Activated T-helper 1 cell treated with anti-CD3 and anti-CD28 coated beads, Interleukin-2, amount 50 U/mL, for 16 hours (primary cell): Measurements from ENCODE around the gene ZNF618.

ENCODE experiments used
- DNase-seq, 2 donors: peaks; one replicate each; pipeline ENCODE4 v3.0.0-alpha.2; 2020; ENCODE audit warnings: low read depth in 1 of 2, low spot score in 1 of 2

ZNF618 gene

DNA sequence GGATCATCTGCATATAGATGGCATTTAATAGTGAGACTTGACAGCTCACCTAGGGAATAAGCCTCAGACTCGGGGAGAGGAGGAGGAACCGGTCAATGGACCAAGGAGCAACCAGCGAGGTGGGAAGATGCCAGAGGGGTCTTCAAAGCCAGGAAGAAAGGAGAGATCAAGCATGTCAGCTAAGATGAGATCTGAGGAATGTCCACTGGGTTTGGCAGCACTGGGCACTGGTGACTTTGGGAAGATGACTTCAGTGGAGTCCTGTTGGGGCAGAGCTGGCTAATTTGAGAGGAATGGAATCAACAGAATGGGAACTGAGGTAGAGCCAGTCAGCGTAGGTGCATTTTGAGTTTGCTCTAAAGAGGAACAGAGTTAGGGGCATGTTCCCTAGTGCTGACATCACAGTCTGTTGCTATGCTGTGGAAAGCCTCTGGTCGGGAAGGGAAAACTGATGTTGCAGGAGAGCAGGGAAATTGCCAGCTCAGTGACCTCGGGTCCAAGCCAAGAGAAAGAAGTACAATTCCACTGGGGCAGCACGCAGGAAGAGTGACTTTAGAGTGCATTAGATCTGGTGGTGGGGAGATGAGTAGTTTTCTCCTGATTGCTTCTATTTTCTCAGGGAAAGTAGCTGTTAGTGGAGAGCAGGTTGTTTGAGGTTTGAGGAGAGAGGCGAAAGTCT is 56.9 kb downstream of the ZNF618 start:
- no peak for DNase-seq

DNA sequence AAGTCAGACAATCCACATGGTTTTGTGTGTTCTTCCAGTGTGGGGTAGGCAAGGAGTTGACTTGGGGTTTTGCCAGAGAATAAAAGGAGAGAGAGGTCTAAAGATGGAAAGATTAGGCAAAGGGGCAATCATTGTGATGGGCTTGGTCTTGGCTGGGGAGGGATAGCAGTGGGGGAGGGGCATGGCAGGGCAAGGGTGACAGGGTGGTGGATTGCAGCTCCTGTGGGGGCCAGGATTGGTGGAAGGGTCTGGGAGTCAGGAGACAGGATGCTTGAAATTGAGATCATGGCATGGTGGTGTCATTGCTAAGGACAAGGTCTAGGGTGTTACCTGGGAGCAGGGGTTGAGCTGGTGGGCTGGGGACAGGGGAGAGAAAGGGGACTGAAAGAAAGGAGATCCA is 57.6 kb downstream of the ZNF618 start:
- DNase-seq: no peak

DNA sequence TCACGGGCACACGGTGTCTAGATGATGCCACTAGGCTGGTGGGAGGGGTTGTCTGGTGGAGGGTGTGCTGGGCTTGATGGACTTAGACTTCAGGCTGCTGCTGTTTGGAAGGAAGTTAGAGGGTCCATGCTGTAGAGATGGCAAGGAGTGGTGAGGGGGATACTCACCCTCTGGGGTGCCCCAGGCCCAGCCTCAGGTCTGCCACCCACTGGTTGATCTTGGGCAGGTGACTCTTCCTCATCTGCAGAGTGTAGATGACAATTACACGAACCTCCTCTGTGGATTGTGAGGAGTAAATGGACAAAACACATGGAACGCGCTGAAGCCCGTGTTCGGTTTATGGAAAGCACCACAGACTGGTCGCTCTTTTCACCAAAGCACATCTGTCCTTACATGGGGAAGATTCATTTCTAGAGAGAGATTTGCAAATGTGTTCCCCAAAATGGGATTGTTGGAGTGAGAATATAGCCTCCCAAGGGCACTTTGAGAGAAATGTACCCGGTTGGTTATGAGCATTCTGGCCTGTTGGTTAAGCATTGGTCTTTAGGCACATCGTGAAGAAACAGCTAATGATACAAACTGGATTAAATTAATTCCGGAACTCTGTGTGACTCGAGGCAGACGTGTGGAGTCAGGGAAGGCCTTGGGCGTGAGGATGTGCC is 58.2 kb downstream of the ZNF618 start:
- DNase-seq: no peak

DNA sequence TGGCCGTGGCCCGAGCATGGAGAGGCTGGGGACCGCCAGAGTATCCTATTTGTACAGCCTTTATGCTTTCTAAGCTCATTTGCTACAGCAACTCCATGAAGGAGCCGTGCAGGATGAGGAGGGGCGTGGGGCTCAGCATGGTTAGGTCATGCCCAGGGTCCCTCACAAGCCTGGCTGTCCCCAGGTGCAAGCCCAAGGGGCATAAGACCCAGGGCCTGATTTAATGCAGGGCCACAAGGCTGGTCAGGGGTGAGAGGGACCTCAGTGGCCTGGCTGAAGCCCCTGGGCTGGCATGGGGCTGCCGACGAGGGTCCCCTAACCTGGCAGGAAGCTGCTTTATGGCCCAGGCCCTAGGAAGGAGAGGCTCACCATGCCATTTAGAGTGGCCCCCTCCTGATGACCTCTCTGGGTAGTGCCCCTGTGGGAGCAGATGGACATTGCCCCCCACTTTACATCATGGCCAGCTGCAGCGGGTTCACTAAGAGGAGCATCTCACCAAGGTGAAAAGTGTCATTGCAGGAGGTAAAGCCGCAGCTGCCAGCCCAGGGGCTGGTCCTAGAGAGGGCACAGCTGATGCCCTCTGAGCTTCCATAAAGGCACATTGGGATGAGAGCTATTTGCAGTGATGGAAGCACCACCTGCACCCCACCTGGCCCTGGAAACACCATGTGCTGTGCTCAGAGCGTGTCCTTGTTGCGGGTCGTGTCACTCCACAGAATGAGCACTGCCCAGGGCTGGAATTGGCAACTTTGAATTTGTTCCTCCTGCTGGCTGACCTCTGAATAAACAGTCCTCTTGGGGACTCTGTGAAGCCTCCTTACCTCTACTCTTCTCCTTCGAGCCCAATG is 58.9 kb downstream of the ZNF618 start:
- DNase-seq: no peak

DNA sequence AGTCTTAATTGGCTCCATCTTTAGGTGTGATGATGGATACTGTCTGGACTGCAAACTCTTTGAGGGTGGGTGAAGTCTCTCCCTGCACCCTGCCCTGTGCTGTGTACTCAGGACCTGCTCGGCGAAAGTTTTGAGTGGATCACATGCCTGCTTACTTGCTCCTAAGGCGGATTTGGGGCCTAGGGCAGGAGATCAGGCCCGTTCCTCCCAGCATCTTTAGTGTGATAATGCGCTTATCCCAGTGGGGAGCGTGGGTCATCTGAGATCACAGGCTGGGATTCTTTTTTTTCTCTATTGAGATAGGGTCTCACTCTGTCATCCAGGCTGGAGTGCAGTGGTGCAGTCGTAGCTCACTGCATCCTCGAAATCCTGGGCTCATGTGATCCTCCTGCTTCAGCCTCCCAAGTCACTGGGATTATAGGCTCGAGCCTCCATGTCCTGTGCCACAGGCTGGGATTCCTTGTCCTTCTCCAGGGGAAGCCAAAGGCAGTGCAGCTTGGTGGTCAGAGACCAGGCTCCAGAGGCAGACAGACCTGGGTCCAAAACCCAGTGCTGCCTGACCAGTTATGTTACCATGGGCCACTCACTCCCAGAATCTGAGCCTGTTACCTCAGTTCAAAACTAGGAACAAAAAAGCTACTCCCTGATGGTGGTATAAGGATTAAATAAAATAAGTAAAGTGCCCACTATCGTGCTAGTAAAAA is 59.7 kb downstream of the ZNF618 start:
- no peak for DNase-seq

DNA sequence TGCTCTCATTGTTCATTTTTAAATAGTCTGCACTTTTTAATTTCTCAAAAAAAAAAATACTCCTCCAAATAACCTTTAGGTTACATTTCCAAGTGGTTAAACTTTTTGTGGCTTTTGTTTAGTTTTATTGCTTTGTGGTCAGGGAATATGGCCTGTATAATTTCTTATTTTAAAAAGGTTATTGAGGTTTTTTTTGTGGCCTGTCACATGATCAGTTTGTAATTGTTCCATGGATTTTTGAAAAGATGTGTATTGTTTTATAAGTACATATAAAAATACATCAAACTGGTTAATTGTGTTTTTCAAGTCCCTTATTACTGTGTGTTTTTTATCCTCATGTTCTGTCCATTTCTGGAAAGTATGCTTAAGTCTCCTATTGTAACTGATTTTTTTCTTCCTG is 64.0 kb downstream of the ZNF618 start:
- DNase-seq: no peak

DNA sequence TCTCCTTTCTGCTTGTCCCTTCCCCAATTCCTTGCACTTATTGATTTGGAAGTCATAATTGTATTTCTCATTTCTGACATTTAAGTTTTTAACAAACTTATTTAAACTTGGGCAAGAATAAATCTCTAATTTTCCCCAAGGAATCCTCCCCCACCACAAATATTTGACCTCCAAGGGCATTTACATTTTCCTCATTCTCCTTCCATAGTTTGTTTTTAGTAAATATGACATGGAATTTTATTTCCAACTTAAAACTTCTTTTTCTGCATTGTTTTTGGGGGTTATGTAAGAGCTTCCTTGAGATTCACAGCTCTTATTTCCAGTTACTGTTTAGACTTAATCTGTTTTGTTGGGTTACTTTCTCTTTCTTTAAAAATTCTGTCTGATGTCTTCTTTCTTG is 64.9 kb downstream of the ZNF618 start:
- no peak for DNase-seq

DNA sequence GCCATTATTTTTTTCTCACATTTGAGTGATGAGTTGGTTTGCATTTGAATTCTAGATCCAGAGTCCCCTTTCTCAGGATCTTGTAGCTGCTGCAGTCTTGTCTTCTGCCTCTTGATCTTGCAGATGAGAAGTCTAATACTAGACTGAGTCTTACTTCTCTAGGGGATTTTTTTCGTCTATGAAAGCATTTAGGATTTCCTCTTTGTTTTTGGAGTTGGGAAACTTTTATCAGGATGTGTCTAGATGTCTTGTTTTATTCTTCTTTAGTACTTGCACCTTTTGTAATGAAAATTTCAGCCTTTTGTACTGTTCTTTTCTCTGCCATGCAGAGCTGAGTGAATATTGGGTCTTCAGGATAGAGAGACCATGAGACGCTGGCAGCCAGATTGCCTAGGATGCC is 65.4 kb downstream of the ZNF618 start:
- no peak for DNase-seq

DNA sequence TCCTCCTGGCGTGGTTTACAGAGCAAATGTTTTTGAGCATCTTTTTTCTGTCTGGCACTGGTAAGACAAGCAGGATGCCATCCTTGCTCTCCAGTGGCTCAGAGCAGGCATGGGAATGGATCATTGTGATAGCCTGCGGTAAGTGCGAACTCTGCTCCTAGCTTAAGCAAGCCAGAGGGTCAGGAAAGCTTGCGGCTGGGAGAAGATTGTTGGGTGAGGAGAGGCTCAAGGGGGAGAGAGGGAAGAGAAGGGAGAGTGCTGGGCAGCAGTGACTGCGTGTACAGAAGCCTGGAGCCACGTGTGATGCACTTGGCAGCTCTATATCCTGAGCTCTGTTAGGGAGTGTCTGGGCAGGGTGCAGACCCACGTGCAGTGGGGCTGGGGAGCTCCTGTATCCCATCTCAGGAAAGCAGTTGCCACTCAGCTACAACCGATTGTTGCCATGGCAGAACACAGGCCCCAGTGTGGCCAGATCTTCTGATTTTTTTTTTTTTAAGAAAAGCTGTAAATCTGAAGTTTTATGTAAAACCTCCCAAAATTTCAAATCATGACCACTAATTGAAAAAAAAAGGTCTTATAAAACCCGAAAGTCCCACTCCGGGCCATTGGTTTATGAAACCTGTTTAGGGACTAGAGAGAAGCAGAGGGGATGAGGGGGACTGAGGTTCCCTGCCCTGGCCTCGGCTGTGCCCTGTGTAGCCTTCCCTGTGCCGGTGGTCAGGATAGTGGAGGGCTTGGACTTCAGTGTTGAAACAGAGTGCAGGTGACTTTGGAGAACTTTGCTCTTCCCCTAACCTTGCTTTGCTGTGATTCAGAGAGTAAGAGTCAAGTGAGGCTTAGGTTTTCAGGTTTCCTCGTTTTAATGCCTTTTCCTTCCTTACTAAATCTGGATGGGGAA is 67.3 kb downstream of the ZNF618 start:
- no peak for DNase-seq

DNA sequence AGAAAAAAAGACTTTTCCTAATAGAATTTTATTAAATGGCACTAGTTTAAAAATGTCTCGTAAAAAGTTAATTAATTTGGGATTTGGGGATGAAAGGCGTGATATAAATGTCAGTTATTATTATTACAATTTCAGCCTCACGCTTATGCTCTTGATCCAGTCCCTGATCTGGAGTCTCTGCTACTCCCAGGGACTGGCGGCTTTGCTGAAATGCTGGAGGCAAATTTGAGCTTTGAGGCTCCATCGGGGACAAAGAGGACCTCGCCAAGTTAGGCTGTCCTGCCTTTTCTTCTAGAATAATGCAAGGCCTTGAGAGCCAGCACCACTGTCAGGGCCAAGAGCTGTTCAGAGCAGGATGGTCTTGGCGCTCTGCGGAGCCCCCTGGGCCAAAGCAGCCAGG is 69.7 kb downstream of the ZNF618 start:
- DNase-seq: no peak

DNA sequence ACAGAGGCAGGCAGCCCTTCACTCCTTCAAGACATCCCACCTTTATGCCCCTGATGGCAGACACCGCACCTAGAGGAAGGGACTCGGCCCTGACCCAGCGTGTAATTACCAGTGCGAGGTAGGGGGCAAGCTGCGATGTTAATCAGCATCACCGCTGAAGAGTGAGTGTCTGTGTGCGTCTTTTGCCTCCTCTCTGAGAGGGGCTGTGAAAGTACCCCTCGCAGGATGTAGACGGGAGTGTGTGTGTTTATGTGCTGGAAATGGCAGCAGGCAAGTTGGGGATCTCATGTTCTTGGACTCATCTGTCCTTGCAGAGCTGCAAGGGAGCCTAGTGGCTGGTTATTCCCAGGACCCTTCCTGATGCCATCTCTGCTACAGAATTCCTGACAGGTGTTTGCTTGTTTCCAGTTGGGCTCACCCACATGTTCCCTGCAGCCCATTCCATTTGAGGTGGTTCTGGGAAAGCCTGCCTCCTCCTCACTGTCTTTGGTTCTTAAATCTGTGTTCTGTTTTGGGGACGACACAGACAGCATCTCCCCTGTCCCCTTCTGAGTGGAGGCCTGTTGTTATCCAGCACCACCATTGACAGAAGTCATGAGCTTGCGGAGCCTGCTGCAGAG is 70.5 kb downstream of the ZNF618 start:
- DNase-seq: no peak

DNA sequence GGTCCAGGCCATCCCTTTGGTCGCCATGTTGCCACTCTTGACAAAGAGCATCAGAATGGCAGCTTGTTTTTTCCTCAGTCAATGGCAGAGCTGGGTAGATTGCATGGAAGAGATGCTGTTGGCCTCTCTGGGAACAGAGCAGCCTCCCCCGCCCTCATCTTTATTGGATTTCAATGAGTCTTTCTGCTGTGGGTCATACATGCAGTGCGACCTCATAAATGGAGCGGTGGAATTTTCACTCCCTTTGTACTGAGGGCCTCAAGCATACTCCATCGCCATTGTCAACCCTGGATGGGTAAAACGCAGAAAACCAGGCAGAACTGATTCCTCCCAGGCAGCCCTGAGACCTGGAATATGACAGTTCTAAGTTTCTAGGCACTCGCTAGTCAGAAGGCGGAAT is 71.8 kb downstream of the ZNF618 start:
- no peak for DNase-seq

DNA sequence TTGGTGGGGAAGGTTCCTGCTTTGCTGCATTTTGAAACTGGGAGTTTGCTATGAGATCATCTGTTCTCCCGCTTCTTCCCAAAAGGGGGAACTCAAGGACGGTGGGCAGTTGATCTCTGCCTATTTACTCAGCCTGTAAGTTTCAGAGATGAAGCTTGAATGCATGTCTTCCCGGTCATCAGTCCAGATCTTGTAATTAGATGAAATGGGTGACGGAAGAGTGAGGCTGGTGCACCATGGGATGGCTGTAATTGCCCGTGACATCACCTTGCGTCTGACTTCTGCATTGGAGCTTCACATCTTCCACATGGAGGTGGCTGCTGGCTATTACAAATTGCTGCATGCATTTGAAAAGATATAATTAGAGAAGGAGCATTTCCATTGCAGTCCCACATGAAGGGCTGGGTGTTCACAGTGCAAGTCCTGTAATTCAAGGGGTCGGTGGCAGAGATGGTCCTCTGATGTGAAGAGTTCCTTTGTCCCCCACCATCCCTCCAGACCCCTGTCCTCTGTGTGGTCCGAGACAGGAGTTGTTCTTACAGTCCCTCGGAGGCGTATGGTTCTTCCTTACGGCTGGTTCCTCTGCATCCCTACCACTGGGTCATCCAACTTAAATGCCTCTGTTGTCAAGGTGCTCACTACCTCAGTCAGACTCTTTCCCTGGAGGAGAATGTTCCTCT is 72.9 kb downstream of the ZNF618 start:
- DNase-seq: no peak

DNA sequence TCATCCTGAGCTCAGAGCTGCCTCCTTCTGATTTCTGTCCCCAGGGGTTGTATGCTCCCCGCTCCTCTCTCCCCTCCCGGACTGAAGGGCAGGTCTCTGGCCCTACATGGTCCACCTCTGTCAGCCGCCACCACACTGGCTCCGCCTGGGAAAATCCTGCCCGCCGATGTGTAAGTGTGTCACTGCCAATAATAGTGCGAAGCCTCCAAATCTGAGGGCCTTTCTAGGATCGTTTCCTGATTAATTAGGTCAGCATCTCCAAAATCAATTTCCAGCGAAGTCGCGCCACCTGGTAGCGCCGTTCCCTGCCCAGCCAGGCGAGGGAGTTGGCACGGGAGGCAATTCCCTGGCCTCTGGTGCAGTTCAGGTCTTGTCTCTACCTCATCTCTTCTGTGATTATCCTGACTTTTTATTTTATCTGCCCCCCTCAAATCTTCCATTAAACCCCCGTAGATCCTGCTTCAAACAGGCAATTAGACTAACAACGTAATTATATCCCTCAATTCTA is 73.5 kb downstream of the ZNF618 start:
- no peak for DNase-seq

DNA sequence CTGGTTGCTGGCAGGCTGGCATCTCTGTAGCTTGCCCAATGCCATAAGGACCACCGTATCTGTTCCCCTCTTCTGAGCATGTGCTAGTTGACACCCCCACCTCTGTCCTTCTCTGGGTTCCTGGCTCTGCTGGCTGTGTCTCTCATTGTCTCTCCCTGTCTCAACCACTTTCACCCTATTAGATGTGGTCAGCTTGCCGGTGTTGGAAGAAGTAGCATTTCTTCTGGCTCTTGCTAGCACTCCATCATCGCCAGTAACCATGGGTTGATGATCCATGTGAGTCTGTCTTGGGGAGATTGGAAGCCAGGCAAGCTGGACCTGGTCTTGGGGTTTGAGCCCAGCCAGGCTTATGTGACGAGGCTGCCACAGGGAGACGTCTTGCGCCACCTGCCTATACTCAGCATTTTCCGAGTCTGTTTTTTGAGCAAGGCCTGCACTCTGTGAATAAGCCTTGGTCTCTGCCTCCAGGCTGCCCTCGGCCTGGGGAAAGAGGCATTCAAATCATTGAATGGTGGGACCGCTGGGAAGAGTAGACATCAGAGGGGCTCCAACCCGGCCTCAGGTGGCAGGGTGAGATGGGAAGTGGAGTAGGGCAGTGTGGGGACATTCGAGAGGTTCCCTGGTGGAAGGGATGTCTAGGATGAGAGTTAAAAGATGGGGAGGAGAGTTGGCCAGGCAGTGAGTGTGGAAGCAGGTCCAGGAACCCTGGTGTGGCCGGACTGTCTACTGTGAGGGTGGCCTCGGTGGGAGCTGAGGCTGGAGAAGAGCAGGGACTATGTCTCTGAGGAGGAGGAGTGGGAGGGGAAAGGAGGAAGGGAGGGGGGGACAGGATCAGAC is 74.3 kb downstream of the ZNF618 start:
- no peak for DNase-seq

DNA sequence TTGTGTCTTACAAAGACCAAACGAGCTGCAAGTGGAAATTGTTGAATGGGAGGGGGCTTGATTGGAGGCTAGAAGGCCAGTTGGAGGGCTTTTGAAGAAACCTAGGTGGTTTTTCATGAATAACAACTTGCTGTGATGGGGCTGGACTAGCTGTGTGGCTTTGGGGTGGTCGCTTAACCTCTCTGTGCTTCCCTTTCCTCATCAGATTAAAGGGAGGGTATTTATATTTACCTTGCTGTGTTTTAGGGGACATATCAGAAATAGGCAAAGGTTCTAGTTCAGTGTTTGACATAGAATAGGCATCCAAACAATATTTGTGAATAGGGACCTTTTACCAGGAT is 74.9 kb downstream of the ZNF618 start:
- DNase-seq: no peak

DNA sequence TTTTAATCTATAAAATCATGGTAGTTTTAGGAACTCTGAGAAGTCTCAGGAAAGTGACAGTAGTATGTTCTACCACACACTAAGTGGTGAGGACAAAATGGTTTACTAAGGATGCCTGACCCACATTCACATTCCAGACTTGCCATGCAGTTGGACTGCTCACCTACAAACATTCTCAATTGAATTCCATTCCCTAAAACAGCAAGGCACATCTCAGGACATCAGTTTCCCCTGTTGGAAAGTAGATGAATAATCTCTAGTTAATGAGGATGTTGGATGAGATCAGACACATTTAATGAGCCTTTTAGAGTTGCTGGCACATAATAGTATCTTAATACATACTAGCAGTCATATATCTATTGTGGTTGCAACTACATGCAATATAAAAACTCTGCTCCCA is 76.6 kb downstream of the ZNF618 start:
- no peak for DNase-seq

DNA sequence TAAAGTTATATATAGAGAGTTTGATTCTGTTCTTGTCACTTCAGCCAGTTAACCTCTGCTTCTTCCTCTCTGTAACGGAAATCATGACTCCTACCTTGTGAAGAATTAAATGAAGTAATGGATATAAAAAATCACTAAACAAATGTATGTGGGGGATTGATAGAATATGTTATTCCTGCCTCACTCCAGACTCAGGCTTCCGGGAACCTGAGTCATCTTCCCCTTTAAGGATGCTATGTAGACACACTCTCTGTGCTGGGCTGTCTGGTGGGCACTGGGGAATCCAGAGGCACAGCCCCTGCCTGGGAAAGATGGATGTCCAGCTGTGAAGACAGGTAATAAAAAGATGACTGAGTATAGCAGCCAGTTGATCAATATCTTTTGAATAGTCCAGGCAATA is 77.4 kb downstream of the ZNF618 start:
- DNase-seq: no peak

DNA sequence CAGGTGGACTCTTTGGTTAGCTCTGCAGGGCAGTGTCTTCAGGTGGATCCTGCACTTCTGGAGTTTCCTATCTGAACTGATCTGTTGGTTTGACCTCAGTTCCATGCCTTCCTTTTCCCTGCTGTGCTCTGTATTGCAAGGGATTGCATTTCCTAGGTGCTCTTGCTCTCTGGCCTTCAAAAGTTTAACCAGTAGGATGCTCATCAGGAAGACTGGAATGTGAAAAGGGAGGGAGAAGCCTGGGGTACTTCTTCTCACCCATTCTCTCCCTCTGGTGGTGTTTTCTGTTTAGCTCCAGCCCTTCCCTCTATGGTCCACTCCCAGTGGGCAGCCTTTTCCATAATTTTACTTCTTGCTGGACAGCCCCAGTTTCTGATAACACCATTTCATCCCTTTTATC is 78.5 kb downstream of the ZNF618 start:
- DNase-seq: no peak
